HG03064 (cell line): Measurements from ENCODE around the gene MARK2.
A peak's percentile ranks its signal among the peaks of the same experiment; 100 is the strongest.

ENCODE experiments used
- ATAC-seq: cut with Tn5 transposase; IDR thresholded peaks from one replicate; pipeline ENCODE4 v1.9.1; 2021; ENCODE audit warnings: low read depth; ENCODE audit not compliant: unreplicated experiment

MARK2 gene

GRCh38 chr11:63877658-63878241 lies 38.8 kb downstream of the MARK2 start:
- ATAC-seq: no peak

- no peak for ATAC-seq
Observed at GRCh38 chr11:63879598-63880402, 40.9 kb downstream of the MARK2 start.

DNA sequence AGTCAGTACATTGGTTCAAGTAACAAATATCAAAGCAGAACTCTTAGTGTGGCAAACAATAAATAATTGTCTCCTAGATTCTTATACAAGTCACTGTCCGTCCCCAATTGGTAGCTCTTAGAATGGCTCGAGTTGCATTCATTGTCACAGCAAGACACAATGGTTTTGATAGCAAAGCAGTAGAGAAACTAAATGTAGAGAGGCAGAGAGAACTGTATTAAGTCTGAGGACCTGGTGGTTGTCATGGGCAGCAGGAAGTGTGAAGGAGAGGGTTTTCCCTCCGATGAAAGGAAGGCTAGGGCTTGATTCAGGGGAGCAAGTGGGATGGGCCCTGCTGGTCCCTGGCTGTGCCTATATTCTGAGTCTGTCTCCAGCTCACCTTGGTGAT lies 41.5 kb downstream of the MARK2 start:
- no peak for ATAC-seq

- ATAC-seq: no peak
Observed at GRCh38 chr11:63882555-63883242, 43.8 kb downstream of the MARK2 start.

DNA sequence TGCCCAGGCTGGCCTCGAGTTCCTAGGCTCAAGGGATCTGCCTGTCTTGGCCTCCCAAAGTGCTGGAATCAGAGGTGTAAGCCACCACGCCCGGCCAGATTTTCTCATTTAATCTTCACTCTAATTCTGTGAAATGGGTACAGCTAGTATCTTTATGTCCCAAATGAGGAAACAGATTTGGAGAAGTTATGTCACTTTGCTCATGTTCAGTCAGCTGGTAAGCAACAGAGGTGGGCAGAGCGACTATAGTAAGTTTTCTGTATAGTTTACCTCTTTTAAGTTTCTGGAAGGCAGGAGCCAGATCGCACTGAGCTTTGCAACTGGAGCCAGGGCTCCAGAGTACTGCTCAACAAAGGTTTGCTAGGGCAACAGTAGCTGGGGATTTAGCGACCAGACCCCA lies 44.9 kb downstream of the MARK2 start:
- ATAC-seq: no peak

GRCh38 chr11:63884196-63884932 lies 45.5 kb downstream of the MARK2 start:
- ATAC-seq: no peak

- ATAC-seq: no peak
Observed at GRCh38 chr11:63887386-63887999, 48.6 kb downstream of the MARK2 start.

DNA sequence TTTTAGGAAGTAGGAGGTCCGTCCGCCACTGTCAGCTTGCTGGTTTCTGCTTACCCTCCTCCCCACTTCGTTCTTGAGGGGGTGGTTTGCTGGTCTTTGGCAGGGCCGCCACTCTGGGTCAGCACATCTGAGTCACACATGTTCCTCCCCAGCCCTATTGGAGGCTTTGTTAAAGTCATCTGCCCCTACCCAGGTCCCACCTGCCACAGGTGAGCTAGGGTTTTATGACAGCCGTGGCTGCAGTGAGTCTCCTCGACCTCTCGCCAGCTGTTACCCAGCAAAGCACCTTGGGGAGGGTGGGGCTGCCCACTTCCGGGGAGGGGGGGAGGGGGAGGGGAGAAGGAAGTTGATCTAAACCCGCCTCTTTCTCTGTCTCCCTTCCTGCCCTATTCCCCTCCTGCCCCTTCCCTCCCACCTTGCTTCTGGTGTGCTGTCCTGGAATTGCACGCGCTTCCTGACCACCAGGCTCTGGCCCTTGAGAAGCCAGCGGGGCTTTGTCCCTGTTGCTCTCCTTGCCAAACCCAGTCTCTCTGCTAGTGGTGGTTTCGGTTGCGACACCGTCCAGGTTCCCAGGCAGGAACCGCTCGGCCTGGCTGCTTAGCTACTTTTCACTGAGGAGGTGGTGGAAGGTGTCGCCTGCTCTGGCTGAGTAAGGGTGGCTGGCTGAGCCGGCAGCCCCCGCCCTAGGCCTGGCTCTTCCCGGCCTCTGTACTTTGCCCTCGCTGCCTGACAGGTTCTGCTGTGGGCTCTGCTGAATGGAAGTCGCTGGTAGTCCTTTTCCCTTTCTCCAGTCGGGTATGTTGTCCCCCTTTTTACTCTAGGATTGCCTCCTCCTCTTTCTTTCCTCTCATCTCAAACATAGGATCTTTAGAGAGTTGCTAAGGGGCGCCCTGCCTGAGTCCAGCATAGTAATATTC lies 49.5 kb downstream of the MARK2 start:
- ATAC-seq: peak; percentile 59

GRCh38 chr11:63889344-63889743 lies 50.4 kb downstream of the MARK2 start:
- ATAC-seq: no peak

DNA sequence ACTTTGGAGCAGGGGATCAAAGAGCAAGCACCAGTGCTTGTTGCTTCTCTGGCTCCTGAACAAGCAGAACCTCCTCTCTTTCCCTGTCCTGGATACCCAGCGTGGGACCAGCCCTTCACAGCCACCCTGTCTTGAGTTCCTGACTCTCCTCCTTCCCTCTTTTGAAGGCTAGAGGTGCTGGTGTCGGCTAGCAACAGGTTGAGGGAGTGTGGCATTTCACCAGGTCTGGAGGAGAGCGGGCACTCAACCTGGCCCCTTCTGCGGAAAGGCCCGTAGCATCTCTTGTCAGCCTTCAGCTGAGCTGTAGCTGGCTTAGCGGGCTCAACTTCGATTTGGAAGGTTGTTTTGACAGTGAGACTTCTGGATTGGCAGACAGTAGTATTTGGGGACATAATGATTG lies 51.5 kb downstream of the MARK2 start:
- ATAC-seq: no peak

DNA sequence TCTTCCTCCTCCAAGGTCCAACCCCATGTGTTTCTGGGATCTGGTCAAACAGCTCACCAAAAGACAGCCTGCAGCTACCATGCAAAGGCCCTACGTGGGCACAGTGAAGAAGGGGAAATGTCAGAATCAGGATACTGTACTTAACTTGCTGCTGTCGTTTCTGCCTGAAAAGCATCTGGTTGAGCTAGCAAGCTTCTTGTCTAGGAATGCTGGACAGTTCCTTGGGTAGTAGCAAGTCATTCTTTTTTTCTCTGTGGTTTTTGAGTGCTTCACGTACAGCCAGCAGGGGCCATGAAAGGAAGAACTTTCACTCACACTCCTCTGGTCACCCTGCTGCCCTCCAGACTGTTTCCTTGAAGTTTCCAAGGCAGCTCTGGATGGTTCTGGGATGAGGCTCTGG lies 53.3 kb downstream of the MARK2 start:
- no peak for ATAC-seq

GRCh38 chr11:63893355-63893754 lies 54.4 kb downstream of the MARK2 start:
- no peak for ATAC-seq

DNA sequence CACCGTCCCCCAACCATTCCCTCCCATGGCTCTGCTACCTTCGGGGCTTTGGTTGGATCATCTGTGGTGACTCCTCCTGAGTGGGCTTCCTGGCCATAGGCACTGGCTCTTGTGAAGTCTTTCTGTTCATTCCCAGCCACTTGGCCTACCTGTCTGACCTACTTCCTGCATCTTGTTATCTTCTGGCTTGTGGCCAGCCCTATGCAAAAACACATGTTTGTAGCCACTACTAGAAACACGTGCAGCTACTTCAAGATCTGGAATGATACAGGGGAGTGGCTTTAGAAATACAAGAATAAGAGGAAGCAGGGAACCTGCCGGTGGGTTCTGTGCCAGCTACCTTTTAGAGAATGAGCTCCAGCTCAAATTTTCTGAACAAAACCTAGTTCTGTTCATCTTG lies 57.2 kb downstream of the MARK2 start:
- no peak for ATAC-seq

GRCh38 chr11:63897459-63898146 lies 58.7 kb downstream of the MARK2 start:
- no peak for ATAC-seq

DNA sequence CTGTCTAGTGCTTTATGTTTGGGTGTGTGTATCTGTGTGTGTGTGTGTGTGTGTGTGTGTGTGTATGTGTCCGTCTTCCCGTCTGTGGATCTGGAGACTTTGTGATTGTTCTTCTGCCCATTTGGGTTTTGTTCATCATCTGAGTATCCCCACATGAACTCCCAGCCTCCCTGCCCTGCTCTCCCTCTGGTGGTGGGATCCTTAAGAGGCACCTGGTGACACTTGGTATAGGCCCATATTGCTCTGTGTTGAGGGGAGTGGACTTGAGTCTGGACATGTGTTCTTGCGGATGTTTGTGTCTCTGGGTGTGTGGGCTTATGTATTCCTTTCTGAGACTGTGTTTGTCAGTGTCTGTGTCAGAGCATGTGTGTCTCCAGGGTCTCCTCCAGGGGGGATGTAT lies 62.8 kb downstream of the MARK2 start:
- ATAC-seq: no peak

DNA sequence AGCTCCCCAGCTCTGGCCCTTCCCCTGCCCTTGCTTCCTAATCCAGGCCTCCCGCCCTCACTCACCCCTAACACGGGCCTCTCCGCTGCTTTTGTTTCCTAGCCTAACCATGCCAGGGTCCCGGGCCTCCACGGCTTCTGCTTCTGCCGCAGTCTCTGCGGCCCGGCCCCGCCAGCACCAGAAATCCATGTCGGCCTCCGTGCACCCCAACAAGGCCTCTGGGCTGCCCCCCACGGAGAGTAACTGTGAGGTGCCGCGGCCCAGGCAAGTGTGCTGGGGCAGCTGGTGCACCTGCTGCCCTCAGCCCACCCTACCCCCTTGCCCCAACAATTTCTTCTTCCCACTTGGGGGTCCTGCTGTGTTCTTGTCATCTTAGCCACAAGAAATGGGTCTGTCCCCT lies 65.0 kb downstream of the MARK2 start:
- ATAC-seq: no peak

DNA sequence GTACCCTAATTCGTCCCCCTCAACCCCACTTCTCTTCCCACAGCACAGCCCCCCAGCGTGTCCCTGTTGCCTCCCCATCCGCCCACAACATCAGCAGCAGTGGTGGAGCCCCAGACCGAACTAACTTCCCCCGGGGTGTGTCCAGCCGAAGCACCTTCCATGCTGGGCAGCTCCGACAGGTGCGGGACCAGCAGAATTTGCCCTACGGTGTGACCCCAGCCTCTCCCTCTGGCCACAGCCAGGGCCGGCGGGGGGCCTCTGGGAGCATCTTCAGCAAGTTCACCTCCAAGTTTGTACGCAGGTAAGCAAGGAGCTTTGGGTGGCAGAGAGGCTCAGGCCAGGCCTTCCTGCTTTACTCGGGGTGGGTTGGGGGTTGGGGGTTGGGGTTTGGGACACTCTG lies 65.8 kb downstream of the MARK2 start:
- ATAC-seq: no peak

DNA sequence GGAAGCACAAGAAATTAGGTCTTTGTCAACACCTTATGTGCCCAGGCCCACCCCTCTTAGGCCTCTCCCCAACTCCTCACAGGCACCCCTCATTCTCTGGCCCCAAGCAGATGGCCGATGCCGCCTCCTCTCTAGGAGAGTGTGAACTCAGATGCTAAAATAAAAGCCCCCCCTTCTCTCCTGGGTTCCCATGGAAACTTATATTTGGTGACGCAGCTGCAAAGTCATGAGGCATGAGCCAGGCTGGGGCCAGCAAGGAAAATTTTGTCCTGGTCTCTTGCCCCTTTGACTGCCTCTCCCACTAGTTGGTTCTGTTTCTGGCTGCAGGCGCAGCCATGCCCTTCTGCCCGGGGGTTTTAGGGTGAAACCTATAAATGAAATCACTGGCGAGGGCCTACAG lies 66.3 kb downstream of the MARK2 start:
- ATAC-seq: no peak

- ATAC-seq: no peak
Observed at GRCh38 chr11:63906087-63906486, 67.2 kb downstream of the MARK2 start.
